CD14-positive monocyte (primary cell): Measurements from ENCODE around the gene PDE4D. TPM values are rescaled to one million over a fixed set of nuclear protein-coding genes. Genes with fewer than 3 reads are reported as not detected.
A peak's percentile ranks its signal among the peaks of the same experiment; 100 is the strongest.

Experiments
- DNase-seq, 3 donors: peaks; one replicate each; pipeline ENCODE4 v3.0.0-alpha.2; 2011 to 2022
- H2AFZ ChIP-seq: 2 replicates; pipeline ENCODE4 v1.6.0; 2012; ENCODE audit warnings: mild to moderate bottlenecking, low read depth, low read length, inconsistent platforms; ENCODE audit not compliant: insufficient read depth, poor library complexity, severe bottlenecking
- H3K27ac ChIP-seq, 2 donors: 1 replicate in 1 of 2; 2 replicates in 1 of 2; pipeline ENCODE4 v1.5.1; 2012 to 2013; ENCODE audit warnings: low read length in 2 of 2, control low read depth in 1 of 2, inconsistent platforms in 1 of 2, low read depth in 1 of 2, mild to moderate bottlenecking in 1 of 2
- H3K27me3 ChIP-seq, 2 donors: one replicate each; pipeline versions ENCODE4 v1.6.0 to v1.6.1; 2011 to 2013; ENCODE audit warnings: low read length in 2 of 2; ENCODE audit not compliant: control insufficient read depth in 2 of 2, insufficient read depth in 2 of 2
- H3K36me3 ChIP-seq, 2 donors: replicated peaks in 1 of 2; 1 replicate in 1 of 2; 2 replicates in 1 of 2; pipeline versions ENCODE4 v1.5.1 to v1.6.1; 2012 to 2013; ENCODE audit warnings: low read length in 2 of 2, control low read depth in 1 of 2, inconsistent platforms in 1 of 2, mild to moderate bottlenecking in 1 of 2; ENCODE audit not compliant: insufficient read depth in 2 of 2, control insufficient read depth in 1 of 2
- H3K4me1 ChIP-seq, 2 donors: 1 replicate in 1 of 2; 2 replicates in 1 of 2; pipeline versions ENCODE4 v1.5.1 to v1.6.1; 2012 to 2013; ENCODE audit warnings: low read length in 2 of 2, control low read depth in 1 of 2, inconsistent platforms in 1 of 2, mild to moderate bottlenecking in 1 of 2, moderate library complexity in 1 of 2; ENCODE audit not compliant: insufficient read depth in 2 of 2, control insufficient read depth in 1 of 2
- H3K4me2 ChIP-seq: replicated peaks from 2 replicates; pipeline ENCODE3; 2012; ENCODE audit warnings: low read length, moderate library complexity, mild to moderate bottlenecking; ENCODE audit not compliant: poor library complexity, severe bottlenecking; ENCODE audit errors: extremely low read depth
- H3K4me3 ChIP-seq, 3 experiments: fragments of 200-600 bp in 1 of 3; sonication (generic) in 1 of 3; replicated peaks in 1 of 3; 1 replicate in 2 of 3; 2 replicates in 1 of 3; pipeline ENCODE4 v1.5.1; 2011 to 2013; ENCODE audit warnings: low read length in 3 of 3, mild to moderate bottlenecking in 3 of 3, control low read depth in 2 of 3, low read depth in 2 of 3, inconsistent platforms in 1 of 3, moderate library complexity in 1 of 3
- H3K79me2 ChIP-seq: 2 replicates; pipeline ENCODE4 v1.6.0; 2012; ENCODE audit warnings: mild to moderate bottlenecking, control low read depth, inconsistent platforms, low read length, moderate library complexity; ENCODE audit not compliant: insufficient read depth
- H3K9ac ChIP-seq: 2 replicates; pipeline ENCODE4 v1.6.0; 2017; ENCODE audit warnings: low read length, mild to moderate bottlenecking; ENCODE audit not compliant: insufficient read depth, poor library complexity, severe bottlenecking
- H3K9me3 ChIP-seq, 2 donors: replicated peaks in 1 of 2; 1 replicate in 1 of 2; 2 replicates in 1 of 2; pipeline versions ENCODE4 v1.5.1 to v1.6.1; 2012 to 2013; ENCODE audit warnings: low read length in 2 of 2, control low read depth in 1 of 2; ENCODE audit not compliant: control insufficient read depth in 1 of 2, insufficient read depth in 1 of 2
- H4K20me1 ChIP-seq: 2 replicates; pipeline ENCODE4 v1.6.0; 2012; ENCODE audit warnings: mild to moderate bottlenecking, low read length, control low read depth, moderate library complexity; ENCODE audit not compliant: insufficient read depth
- H3K27ac Mint-ChIP-seq, 7 donors: one replicate each; pipeline ENCODE4 v1.8.0; 2020; ENCODE audit warnings: mild to moderate bottlenecking in 7 of 7, mixed read lengths in 7 of 7, moderate library complexity in 6 of 7, inconsistent platforms in 2 of 7
- H3K27me3 Mint-ChIP-seq, 3 donors: one replicate each; pipeline ENCODE4 v1.8.0; 2021 to 2022; ENCODE audit warnings: low read depth in 3 of 3, mild to moderate bottlenecking in 3 of 3, mixed read lengths in 3 of 3, moderate library complexity in 3 of 3, inconsistent platforms in 1 of 3
- H3K36me3 Mint-ChIP-seq, 2 donors: one replicate each; pipeline ENCODE4 v1.8.0; 2020; ENCODE audit warnings: mixed read lengths in 2 of 2, inconsistent platforms in 1 of 2, mild to moderate bottlenecking in 1 of 2
- H3K4me1 Mint-ChIP-seq: one replicate; pipeline ENCODE4 v1.8.0; 2020; ENCODE audit warnings: mild to moderate bottlenecking, mixed read lengths
- H3K4me3 Mint-ChIP-seq, 2 donors: one replicate each; pipeline ENCODE4 v1.8.0; 2020; ENCODE audit warnings: mild to moderate bottlenecking in 2 of 2, mixed read lengths in 2 of 2, moderate library complexity in 1 of 2
- H3K9me3 Mint-ChIP-seq, 7 donors: one replicate each; pipeline ENCODE4 v1.8.0; 2020 to 2022; ENCODE audit warnings: mixed read lengths in 7 of 7, mild to moderate bottlenecking in 6 of 7, moderate library complexity in 6 of 7, inconsistent platforms in 2 of 7
- CTCF ChIP-seq: fragments of 200-600 bp; IDR thresholded peaks from one replicate; pipeline ENCODE4 v1.8.0; 2022; ENCODE audit warnings: antibody characterized with exemption, mild to moderate bottlenecking
- WGBS: methylation state at CpG from one replicate; pipeline ENCODE4 v1.1.5; 2013; ENCODE audit warnings: missing lambda C conversion rate; ENCODE audit not compliant: insufficient coverage; 5-methylcytosine and 5-hydroxymethylcytosine counted together
- intact Hi-C, 2 donors: fragments of 100-400 bp; cut with micrococcal nuclease; formaldehyde crosslinking; loops; one replicate each; pipeline versions ENCODE4 v1.15.0 to v1.15.1; 2023
- polyA plus RNA-seq, 3 donors: library from polyadenylated mRNA; depleted of rRNA in 1 of 3; unstranded in 2 of 3; stranded (reverse) in 1 of 3; fragments of 300-500 nt in 2 of 3; fragments of >200 nt in 1 of 3; fragmentation: Illumina TruSeq in 2 of 3; gene quantifications; 1 replicate in 2 of 3; 2 replicates in 1 of 3; pipeline ENCODE4 v1.2.3, GENCODE V29; 2012 to 2021

The PDE4D gene
- polyA plus RNA-seq, 3 donors, result 1.9 to 3.4 (median 2.8) TPM

GRCh38 chr5:59799668-59800346 lies 93.7 kb downstream of the PDE4D start:
- Histone ChIP-seq H2AFZ (peak overlapping the region; percentile 33), H3K4me3 (no peak overlapping the region)
- WGBS, result no CpG with 5 or more reads among the region's 6 CpGs

More at GRCh38 chr5:59799668-59800346, 93.7 kb downstream of the PDE4D start:
- Mint-ChIP-seq H3K27me3 (no peaks in the 10 kb centered on the region), H3K4me1 (peaks cover 4% of the 10 kb centered on the region), H3K9me3 (no peaks in the 10 kb centered on the region), H3K4me3 (no peak overlapping the region), H3K27ac (no peak overlapping the region), H3K36me3 (peaks cover 0 to 5% of the 10 kb centered on the region in 2 donors)
- Histone ChIP-seq H3K9me3 (no peaks in the 10 kb centered on the region), H3K4me2 (no peak overlapping the region), H3K27me3 (no peaks in the 10 kb centered on the region), H3K9ac (no peak overlapping the region), H3K79me2 (no peaks in the 10 kb centered on the region), H4K20me1 (no peaks in the 10 kb centered on the region), H3K4me1 (no peaks in the 10 kb centered on the region), H3K36me3 (no peaks in the 10 kb centered on the region), H3K27ac (no peak overlapping the region)
- intact Hi-C loops, result loop anchor here (5.0 kb wide), 1 partner anchor 408 kb away; no protein-coding TSS in a partner anchor
- TF ChIP-seq CTCF, result peak; percentile 88
- DNase-seq, result peak; percentile 29 to 65 (median 47)
